Activated T-helper 1 cell treated with anti-CD3 and anti-CD28 coated beads, Interleukin-12 subunit alpha, Interleukin-12 subunit beta, Interleukin-2, Interleukin-4 antibody, amounts not matched to agents 30 ng/mL and 10 ng/mL and 1 ng/mL, durations not matched to agents 14 hours and 24 hours and 36 hours (primary cell): ENCODE measurements around the gene KBTBD12. TPM values are rescaled to one million over a fixed set of nuclear protein-coding genes. Genes with fewer than 3 reads are reported as not detected.
"Not testable (repeated sequence)": the region's sequence is repeated elsewhere in the genome, so short reads cannot be mapped to it uniquely, and the experiment has no call there.

Experiments
- DNase-seq: peaks from one replicate; pipeline ENCODE4 v3.0.0; 2021; ENCODE audit warnings: low spot score
- H3K27ac Mint-ChIP-seq: one replicate; pipeline ENCODE4 v1.8.0; 2021; ENCODE audit warnings: mild to moderate bottlenecking, mixed read lengths
- H3K27me3 Mint-ChIP-seq: one replicate; pipeline ENCODE4 v1.8.0; 2022; ENCODE audit warnings: mild to moderate bottlenecking, moderate library complexity, mixed read lengths; ENCODE audit not compliant: insufficient read depth
- H3K36me3 Mint-ChIP-seq: one replicate; pipeline ENCODE4 v1.8.0; 2021; ENCODE audit warnings: low read depth, mixed read lengths
- H3K4me1 Mint-ChIP-seq: one replicate; pipeline ENCODE4 v1.8.0; 2021; ENCODE audit warnings: low read depth, mixed read lengths
- H3K4me3 Mint-ChIP-seq: one replicate; pipeline ENCODE4 v1.8.0; 2021; ENCODE audit warnings: mild to moderate bottlenecking, moderate library complexity, mixed read lengths
- H3K9me3 Mint-ChIP-seq: one replicate; pipeline ENCODE4 v1.8.0; 2021; ENCODE audit warnings: mixed read lengths
- intact Hi-C: fragments of 100-400 bp; cut with micrococcal nuclease; formaldehyde crosslinking; loops from one replicate; pipeline ENCODE4 v1.15.1; 2024
- total RNA-seq: library from RNA; stranded (reverse); gene quantifications from 2 replicates; pipeline ENCODE4 v1.2.3, GENCODE V29; 2022

KBTBD12 gene
- total RNA-seq, 1 donor from 2014 or later = not detected

DNA sequence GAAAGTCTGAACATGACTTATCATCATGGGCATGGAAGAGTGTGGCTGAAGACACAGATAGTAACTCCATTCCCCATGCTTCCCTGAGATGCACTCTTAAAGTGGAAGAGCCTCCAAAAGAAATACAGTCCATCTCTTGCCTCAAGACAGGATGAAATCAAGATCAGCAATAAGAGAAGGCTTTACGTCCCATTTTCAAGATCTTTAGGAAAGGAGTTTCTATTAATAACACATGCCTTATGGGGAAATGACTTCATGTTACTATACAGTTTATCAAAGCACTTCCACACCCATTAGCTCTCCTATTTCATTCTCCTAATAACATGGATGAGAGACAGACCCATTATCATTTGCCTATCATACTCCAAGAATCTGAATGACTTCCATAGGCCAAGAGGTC, 6.1 kb upstream of the KBTBD12 start:
- Mint-ChIP-seq H3K4me3 (no peak overlapping the region), H3K27ac (no peak overlapping the region), H3K27me3 (peaks cover 17% of the 10 kb centered on the region), H3K36me3 (no peaks in the 10 kb centered on the region), H3K9me3 (peaks cover 3% of the 10 kb centered on the region), H3K4me1 (no peaks in the 10 kb centered on the region)
- intact Hi-C loops = no loop called here
- no peak for DNase-seq

DNA sequence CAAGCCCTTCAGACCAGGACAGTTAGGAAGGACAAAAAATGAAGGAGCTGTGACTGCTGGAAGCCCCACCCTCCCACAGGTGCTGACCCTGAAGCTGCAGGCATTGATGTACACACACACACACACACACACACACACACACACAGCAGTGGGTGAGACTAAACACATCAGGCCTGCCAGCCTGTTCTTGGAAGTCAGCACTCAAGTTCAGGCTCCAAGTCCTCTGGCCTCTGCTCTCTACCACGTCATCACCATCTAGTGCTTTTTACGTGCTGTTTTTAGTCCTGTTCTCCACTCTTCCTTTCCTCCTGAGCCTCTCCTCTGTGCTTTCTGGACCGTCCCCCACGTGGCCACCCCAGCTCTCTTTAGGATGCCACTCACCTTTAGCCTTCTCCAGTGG, 5.4 kb upstream of the KBTBD12 start:
- intact Hi-C loops = no loop called here
- H3K4me3 Mint-ChIP-seq = no peak overlapping the region
- no peak overlapping the region for H3K27ac Mint-ChIP-seq
- no peaks in the 10 kb centered on the region for H3K36me3 Mint-ChIP-seq
- peaks cover 3% of the 10 kb centered on the region for H3K9me3 Mint-ChIP-seq
- peaks cover 21% of the 10 kb centered on the region for H3K27me3 Mint-ChIP-seq
- H3K4me1 Mint-ChIP-seq = no peaks in the 10 kb centered on the region
- DNase-seq = no peak

DNA sequence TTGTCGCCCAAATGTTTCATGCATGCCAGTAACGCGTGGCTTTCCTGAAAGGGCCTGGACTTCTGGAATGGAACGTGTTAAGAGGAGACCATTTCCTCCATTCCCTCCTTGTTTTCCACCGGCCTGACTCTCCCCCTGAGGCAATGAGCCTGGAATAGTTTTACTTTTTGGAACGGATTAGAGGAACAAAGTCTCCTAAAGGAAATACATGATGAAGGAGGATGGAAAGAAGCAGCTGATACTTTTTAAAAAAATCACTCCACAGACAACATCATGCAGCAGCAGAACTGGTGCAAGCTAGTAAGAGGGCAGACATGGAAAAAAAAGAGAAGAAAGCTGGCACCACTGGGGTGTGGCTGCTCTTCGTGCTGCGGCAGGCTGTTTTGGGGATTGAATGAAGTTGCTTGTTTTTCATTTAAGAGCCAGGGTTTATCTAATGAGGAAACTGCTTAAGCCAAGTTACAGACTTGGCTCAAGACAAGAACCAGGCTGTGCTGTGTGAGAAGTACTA, 3.6 kb upstream of the KBTBD12 start:
- Mint-ChIP-seq H3K9me3 (peaks cover 3% of the 10 kb centered on the region), H3K36me3 (no peaks in the 10 kb centered on the region), H3K4me3 (no peak overlapping the region), H3K27ac (no peak overlapping the region), H3K4me1 (no peaks in the 10 kb centered on the region), H3K27me3 (peaks cover 29% of the 10 kb centered on the region)
- DNase-seq = no peak
- intact Hi-C loops = no loop called here

DNA sequence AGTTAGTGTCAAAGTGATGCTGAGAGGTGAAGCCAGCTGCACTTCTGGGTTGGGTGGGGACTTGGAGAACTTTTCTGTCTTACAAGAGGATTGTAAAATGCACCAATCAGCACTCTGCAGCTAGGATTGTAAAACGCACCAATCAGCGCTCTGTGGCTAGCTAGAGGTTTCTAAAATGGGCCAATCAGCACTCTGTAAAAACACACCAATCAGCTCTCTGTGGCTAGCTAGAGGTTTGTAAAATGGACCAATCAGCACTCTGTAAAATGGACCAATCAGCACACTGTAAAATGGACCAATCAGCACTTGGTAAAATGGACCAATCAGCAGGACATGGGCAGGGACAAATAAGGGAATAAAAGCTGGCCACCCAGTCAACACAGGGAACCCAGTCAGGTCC, 1.2 kb upstream of the KBTBD12 start:
- intact Hi-C loops, DNase-seq, H3K36me3 Mint-ChIP-seq, H3K4me1 Mint-ChIP-seq, H3K9me3 Mint-ChIP-seq, H3K4me3 Mint-ChIP-seq, H3K27ac Mint-ChIP-seq: not testable (repeated sequence)
- peaks cover 26% of the 10 kb centered on the region for H3K27me3 Mint-ChIP-seq

DNA sequence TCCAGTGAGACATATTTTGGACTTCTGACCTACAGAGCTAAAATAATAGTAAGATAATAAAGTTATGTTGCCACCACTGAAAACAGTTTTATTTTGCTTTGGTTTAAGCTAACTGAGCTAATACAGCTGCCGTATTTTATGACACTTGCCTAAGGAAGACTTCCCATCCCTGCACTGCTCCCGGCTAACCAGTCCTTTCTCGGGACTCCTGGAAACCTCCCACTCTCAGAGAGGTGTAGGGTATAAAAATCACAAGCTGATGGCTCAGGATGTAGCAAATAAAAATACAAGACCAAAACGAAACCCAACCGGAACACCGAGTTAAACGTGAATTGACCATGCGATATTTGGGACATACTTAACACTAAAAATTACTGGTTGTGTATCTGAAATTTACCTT, 448 bp upstream of the KBTBD12 start:
- Mint-ChIP-seq H3K36me3 (no peaks in the 10 kb centered on the region), H3K9me3 (peaks cover 3% of the 10 kb centered on the region), H3K4me1 (no peaks in the 10 kb centered on the region), H3K4me3 (no peak overlapping the region), H3K27ac (no peak overlapping the region), H3K27me3 (peaks cover 26% of the 10 kb centered on the region)
- no peak for DNase-seq
- intact Hi-C loops = no loop called here

DNA sequence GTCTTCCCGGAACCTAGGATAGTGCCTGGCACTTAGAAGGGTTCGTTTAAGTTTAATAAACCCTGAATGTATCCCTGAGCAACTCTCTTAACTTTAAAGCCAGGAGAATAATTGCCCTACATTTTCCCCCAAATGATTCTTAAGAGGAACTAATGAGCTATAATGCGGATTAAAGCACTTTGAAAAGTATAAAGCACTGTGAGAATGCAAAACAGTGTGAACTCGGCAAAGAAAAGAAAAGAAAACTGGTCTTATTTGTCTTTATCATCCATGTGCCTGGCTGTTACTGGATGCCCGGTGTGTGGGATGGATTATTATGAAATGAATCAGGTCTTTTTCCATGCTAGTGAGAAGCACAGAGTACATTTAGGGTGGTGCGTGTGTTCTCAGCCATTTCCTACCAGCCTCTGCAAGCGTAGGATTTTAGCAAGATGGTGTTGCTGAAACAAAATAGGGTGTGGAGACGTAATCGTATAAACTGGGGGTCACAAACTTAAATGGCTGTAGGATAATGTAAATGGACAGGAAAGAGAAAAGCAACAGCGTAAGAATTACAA, 983 bp downstream of the KBTBD12 start:
- Mint-ChIP-seq H3K36me3 (no peaks in the 10 kb centered on the region), H3K9me3 (peaks cover 3% of the 10 kb centered on the region), H3K27me3 (peaks cover 25% of the 10 kb centered on the region), H3K4me1 (no peaks in the 10 kb centered on the region), H3K27ac (no peak overlapping the region), H3K4me3 (no peak overlapping the region)
- DNase-seq = no peak
- intact Hi-C loops = no loop called here

DNA sequence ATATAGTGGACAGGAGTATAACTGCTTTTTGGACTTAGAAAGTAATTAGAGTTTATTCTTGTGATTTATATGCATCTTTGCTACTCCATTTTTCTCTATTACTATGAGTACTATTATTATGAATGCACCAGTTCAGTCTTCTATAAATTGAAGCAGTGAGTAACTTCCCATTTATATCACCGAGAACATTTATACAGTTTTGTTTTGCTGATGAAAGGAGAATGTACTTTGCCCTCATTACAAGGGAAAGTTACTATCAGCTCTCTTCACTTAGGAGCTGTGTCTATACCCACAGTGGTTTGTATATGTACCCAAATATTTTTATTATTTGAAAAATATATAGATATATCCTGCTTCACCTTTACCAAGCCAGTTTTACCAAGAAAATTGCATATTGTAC, 5.7 kb downstream of the KBTBD12 start:
- H3K27me3 Mint-ChIP-seq = peaks cover 22% of the 10 kb centered on the region
- H3K4me1 Mint-ChIP-seq = peaks cover 8% of the 10 kb centered on the region
- intact Hi-C loops = no loop called here
- no peaks in the 10 kb centered on the region for H3K36me3 Mint-ChIP-seq
- no peak overlapping the region for H3K27ac Mint-ChIP-seq
- no peaks in the 10 kb centered on the region for H3K9me3 Mint-ChIP-seq
- DNase-seq = no peak
- no peak overlapping the region for H3K4me3 Mint-ChIP-seq

DNA sequence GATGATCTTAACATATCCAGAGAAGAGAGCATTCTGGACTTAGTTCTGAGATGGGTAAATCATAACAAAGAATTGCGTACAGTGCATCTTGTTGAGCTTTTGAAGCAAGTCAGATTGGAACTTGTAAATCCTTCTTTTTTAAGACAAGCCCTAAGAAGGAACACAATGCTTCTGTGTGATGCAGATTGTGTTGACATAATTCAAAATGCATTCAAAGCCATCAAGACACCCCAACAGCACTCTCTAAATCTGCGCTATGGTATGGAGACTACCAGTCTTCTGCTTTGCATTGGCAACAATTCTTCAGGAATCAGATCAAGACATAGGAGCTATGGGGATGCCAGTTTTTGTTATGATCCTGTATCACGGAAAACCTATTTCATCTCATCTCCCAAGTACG, 8.6 kb downstream of the KBTBD12 start:
- Mint-ChIP-seq H3K4me1 (peaks cover 14% of the 10 kb centered on the region), H3K36me3 (no peaks in the 10 kb centered on the region), H3K9me3 (no peaks in the 10 kb centered on the region), H3K4me3 (no peak overlapping the region), H3K27ac (no peak overlapping the region), H3K27me3 (peaks cover 33% of the 10 kb centered on the region)
- DNase-seq = no peak
- intact Hi-C loops = no loop called here

DNA sequence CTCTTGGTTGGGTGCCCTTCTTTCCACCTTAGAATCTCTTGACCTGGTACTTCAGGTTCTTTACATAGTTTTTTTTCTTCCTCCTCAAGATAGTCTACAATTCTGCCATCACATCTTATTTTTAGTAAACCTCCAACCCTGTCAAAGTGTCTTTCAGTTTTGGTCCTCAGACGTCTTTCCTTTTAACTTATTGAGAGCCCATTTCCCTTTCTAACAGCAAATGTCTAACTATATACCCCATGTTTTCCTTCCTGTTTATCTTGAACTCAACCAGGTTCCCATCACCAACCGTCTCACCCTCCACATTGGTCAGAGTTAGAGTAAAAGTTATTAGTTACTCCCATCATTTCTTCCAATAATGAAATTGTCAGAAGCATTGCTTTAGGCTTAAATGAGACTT, 10.4 kb downstream of the KBTBD12 start:
- DNase-seq = no peak
- no peak overlapping the region for H3K27ac Mint-ChIP-seq
- peaks cover 33% of the 10 kb centered on the region for H3K27me3 Mint-ChIP-seq
- no peaks in the 10 kb centered on the region for H3K36me3 Mint-ChIP-seq
- no peaks in the 10 kb centered on the region for H3K9me3 Mint-ChIP-seq
- H3K4me3 Mint-ChIP-seq = no peak overlapping the region
- intact Hi-C loops = no loop called here
- H3K4me1 Mint-ChIP-seq = peaks cover 14% of the 10 kb centered on the region

DNA sequence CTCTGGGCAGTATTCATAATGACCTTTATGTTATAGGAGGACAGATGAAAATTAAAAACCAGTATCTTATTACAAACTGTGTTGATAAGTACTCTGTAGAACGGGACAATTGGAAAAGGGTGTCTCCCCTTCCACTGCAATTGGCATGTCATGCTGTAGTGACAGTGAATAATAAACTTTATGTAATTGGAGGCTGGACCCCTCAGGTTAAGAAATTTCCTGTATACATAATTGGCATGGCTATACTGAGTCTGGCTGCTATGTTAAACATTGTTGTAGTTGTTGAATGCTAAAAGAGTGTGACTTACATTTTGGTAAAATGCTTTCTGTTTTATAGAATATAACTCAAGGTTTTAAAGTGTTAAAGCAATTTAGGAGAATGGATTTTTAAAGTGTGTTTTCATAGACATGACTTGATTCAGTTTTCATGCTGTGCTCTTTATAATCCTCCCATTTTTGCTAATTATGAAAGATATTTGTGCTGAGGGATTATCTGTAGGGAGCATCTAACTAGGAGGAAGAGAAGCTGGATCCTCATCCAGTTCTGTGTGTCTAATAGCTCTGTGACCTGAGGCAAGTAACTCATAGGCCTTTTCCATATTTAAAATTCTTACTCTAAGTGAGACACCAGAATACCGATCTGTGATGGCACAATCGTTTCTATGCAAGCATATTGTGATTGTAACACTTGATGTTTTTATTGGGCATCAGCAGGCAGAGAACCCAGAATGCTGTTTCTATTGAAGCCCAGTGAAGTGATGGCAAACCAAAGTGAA, 13.0 kb downstream of the KBTBD12 start:
- Mint-ChIP-seq H3K9me3 (no peaks in the 10 kb centered on the region), H3K27me3 (peaks cover 36% of the 10 kb centered on the region), H3K4me3 (no peak overlapping the region), H3K4me1 (peaks cover 14% of the 10 kb centered on the region), H3K27ac (no peak overlapping the region), H3K36me3 (no peaks in the 10 kb centered on the region)
- no peak for DNase-seq
- intact Hi-C loops = no loop called here

DNA sequence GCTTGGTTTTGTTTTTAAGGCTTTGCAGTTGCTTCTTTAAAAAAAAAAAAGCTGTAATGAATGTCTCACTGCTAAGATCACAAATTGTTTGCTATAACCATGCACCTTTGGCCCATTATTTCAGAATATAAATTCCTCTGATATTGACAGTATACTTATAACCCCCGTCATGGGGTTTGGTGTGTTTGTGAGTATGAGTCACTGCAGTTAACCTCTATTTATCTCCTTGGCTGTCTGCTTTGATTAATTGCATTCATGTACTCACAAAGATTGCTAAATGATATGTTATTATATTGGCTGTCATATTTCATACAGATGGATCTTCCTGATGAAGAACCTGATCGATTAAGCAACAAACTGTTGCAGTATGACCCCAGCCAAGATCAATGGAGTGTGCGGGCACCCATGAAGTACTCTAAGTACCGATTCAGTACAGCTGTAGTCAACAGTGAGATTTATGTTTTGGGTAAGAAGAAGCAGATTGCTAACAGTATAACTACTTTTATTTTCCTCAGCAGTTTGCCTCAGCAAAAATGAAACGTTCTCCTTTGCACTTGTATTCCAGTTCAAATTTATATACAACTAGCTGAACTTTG, 14.9 kb downstream of the KBTBD12 start:
- peaks cover 50% of the 10 kb centered on the region for H3K27me3 Mint-ChIP-seq

DNA sequence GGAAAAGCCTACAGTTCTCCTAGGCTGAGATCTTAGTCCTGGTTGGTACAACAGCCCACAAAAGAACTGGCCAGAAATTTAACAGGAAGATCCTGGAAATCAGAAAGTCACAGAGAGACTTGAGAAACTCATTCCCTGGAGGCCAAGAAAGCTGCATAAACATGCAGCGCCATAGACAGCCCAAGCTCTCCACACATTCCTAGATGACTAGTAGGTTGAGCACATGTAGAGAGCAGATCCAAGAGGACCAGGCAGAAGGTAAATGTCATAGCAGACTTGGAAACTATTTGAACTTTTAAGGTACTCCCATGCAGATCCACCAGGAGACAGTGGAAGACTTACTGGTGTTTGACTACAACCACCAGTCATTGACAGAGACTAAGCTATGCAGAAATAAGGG, 18.4 kb downstream of the KBTBD12 start:
- Mint-ChIP-seq H3K36me3 (no peaks in the 10 kb centered on the region), H3K27me3 (peaks cover 43% of the 10 kb centered on the region), H3K9me3 (no peaks in the 10 kb centered on the region), H3K4me3 (no peak overlapping the region), H3K4me1 (no peaks in the 10 kb centered on the region), H3K27ac (no peak overlapping the region)
- intact Hi-C loops = no loop called here
- DNase-seq = no peak

More for the DNA sequence above, 14.9 kb downstream of the KBTBD12 start:
- no peak for DNase-seq
- H3K27ac Mint-ChIP-seq = no peak overlapping the region
- H3K9me3 Mint-ChIP-seq = no peaks in the 10 kb centered on the region
- no peak overlapping the region for H3K4me3 Mint-ChIP-seq
- peaks cover 14% of the 10 kb centered on the region for H3K4me1 Mint-ChIP-seq
- intact Hi-C loops = no loop called here
- no peaks in the 10 kb centered on the region for H3K36me3 Mint-ChIP-seq

DNA sequence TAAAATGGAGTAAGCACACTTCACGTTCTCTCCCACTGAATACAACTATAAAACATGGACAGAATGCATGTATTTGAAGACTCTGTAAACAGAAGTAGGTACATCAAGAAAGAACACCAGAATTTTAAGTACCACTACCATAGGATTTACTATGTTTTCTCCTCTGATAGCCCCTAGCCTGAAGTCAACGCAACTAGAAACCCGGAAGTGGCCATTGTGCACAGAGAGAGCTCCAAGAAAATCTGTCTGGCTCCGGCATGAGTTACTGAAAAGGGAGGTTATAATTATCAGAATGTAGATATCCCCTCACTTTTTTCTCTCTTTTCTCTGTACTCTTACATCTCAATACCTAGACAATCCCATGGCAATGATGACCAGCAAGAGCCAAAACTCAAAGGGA, 23.8 kb downstream of the KBTBD12 start:
- H3K4me3 Mint-ChIP-seq = no peak overlapping the region
- DNase-seq = no peak
- H3K27ac Mint-ChIP-seq = no peak overlapping the region
- H3K27me3 Mint-ChIP-seq = peaks cover 47% of the 10 kb centered on the region
- intact Hi-C loops = no loop called here
- no peaks in the 10 kb centered on the region for H3K4me1 Mint-ChIP-seq
- no peaks in the 10 kb centered on the region for H3K36me3 Mint-ChIP-seq
- H3K9me3 Mint-ChIP-seq = peaks cover 4% of the 10 kb centered on the region
